AG09309 (cell line): ENCODE measurements around the gene TRIM42.

Experiments
- DNase-seq: peaks from one replicate; pipeline ENCODE4 v3.0.0-alpha.2; 2010; ENCODE audit warnings: low read depth
- H3K4me3 ChIP-seq: 2 replicates; pipeline ENCODE4 v1.5.1; 2011; ENCODE audit warnings: mild to moderate bottlenecking, low read depth, low read length, moderate library complexity; ENCODE audit not compliant: control insufficient read depth
- CTCF ChIP-seq: IDR thresholded peaks from 2 replicates; pipeline ENCODE4 v1.5.1; 2011; ENCODE audit warnings: mild to moderate bottlenecking, low read depth, low read length, inconsistent platforms; ENCODE audit not compliant: insufficient read depth, control insufficient read depth; ENCODE audit errors: missing control alignments

Gene TRIM42

GRCh38 chr3:140705954-140706353, 28.1 kb downstream of the TRIM42 start:
- no peak for TF ChIP-seq CTCF
- no peak for DNase-seq
- H3K4me3 ChIP-seq: no peak overlapping the region

GRCh38 chr3:140706360-140706759, 28.5 kb downstream of the TRIM42 start:
- DNase-seq: no peak
- TF ChIP-seq CTCF: no peak
- no peak overlapping the region for H3K4me3 ChIP-seq

GRCh38 chr3:140708815-140709214, 31.0 kb downstream of the TRIM42 start:
- DNase-seq: no peak
- no peak overlapping the region for H3K4me3 ChIP-seq

GRCh38 chr3:140709751-140710150, 31.9 kb downstream of the TRIM42 start:
- no peak overlapping the region for H3K4me3 ChIP-seq
- no peak for DNase-seq
- TF ChIP-seq CTCF: no peak

More at GRCh38 chr3:140708815-140709214, 31.0 kb downstream of the TRIM42 start:
- no peak for TF ChIP-seq CTCF

GRCh38 chr3:140710711-140711389, 33.0 kb downstream of the TRIM42 start:
- H3K4me3 ChIP-seq: no peak overlapping the region
- DNase-seq: no peak
- no peak for TF ChIP-seq CTCF

GRCh38 chr3:140711390-140712035, 33.6 kb downstream of the TRIM42 start:
- H3K4me3 ChIP-seq: no peak overlapping the region
- no peak for DNase-seq
- no peak for TF ChIP-seq CTCF
